GM19043 (cell line): ENCODE results near the gene JUND.

Experiments
- ATAC-seq: cut with Tn5 transposase; IDR thresholded peaks from one replicate; pipeline ENCODE4 v1.9.1; 2021; ENCODE audit warnings: low read depth; ENCODE audit not compliant: unreplicated experiment

The JUND gene

GRCh38 chr19:18251587-18252369 lies 29.6 kb downstream of the JUND start:
- no peak for ATAC-seq

- ATAC-seq: no peak
These were observed 31.6 kb downstream of the JUND start for GRCh38 chr19:18249834-18250233.

GRCh38 chr19:18245297-18245696 lies 36.1 kb downstream of the JUND start:
- no peak for ATAC-seq

GRCh38 chr19:18239303-18239702 lies 42.1 kb downstream of the JUND start:
- no peak for ATAC-seq

- ATAC-seq: no peak
These were observed 47.2 kb downstream of the JUND start for GRCh38 chr19:18234194-18234593.

GRCh38 chr19:18233224-18233825 lies 48.1 kb downstream of the JUND start:
- no peak for ATAC-seq

- no peak for ATAC-seq
These were observed 48.7 kb downstream of the JUND start for GRCh38 chr19:18232540-18233223.

GRCh38 chr19:18231775-18232174 lies 49.6 kb downstream of the JUND start:
- no peak for ATAC-seq

- no peak for ATAC-seq
These were observed 50.3 kb downstream of the JUND start for GRCh38 chr19:18230941-18231734.

GRCh38 chr19:18229915-18230314 lies 51.5 kb downstream of the JUND start:
- ATAC-seq: no peak
